NOMO-1 treated with dmso at 0.1 percent for 144 hours (cell line): ENCODE results near the gene MACROD1.
"Not testable (repeated sequence)": the region's sequence is repeated elsewhere in the genome, so short reads cannot be mapped to it uniquely, and the experiment has no call there.

Experiments used
- DNase-seq: peaks from one replicate; lab custom pipeline; 2025; ENCODE audit not compliant: unreplicated experiment; lab: John Stamatoyannopoulos, UW

Gene MACROD1

DNA sequence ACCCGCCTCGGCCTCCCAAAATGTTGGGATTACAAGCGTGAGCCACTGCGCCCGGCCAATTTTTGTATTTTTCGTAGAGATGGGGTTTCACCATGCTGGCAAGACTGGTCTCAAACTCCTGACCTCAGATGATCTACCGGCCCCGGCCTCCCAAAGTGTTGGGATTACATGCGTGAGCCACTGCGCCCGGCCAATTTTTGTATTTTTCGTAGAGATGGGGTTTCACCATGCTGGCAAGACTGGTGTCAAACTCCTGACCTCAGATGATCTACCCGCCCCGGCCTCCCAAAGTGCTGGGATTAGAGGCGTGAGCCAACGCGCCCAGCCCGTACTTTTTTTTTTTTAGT is 192.0 kb downstream of the MACROD1 start:
- DNase-seq = not testable (repeated sequence)

DNA sequence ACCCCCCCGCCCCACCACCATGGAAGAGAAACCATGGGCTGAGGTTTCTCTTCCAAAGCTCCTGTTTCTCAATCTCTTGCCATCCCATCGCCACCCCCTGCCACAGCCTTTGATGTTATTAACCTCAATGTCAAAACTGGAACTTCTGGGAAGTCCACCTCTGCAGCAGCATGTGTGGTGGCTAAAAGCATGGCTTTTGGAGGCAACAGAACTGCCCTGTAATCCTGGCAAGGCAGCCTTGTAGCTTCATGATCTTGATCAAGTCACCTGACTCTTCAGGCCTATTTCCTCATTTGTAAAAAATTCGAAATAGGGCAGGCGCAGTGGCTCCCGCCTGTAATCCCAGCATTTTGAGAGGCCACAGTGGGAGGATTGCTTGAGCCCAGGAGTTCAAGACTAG is 195.0 kb downstream of the MACROD1 start:
- DNase-seq = no peak

DNA sequence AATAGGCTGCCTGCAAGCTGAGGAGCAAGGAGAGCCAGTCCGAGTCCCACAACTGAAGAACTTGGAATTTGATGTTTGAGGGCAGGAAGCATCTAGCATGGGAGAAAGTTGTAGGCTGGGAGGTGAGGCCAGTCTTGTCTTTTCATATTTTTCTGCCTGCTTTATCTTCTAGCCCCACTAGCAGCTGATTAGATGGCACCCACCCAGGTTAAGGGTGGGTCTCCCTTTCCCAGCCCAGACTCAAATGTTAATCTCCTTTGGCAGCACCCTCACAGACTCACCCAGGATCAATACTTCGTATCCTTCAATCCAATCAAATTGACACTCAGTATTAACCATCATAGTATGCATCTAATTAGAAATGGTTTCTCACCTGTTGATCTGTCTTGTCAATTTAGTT is 196.5 kb downstream of the MACROD1 start:
- no peak for DNase-seq

DNA sequence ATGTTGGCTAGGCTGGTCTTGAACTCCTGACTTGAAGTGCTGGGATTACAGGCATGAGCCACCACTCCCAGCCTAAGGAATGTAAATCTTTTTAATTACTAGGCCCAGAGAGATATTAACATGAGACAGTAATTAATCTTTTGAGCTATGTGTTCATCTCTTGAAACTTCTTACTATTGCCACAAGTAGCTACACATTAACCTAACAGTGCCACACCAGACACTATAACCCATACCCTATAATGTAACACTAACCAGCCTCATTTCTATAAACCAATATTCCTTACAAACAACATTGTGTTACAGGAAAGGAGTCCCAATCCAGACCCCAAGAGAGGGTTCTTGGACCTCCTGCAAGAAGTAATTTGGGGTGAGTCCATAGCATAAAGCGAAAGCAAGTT is 199.5 kb downstream of the MACROD1 start:
- no peak for DNase-seq

DNA sequence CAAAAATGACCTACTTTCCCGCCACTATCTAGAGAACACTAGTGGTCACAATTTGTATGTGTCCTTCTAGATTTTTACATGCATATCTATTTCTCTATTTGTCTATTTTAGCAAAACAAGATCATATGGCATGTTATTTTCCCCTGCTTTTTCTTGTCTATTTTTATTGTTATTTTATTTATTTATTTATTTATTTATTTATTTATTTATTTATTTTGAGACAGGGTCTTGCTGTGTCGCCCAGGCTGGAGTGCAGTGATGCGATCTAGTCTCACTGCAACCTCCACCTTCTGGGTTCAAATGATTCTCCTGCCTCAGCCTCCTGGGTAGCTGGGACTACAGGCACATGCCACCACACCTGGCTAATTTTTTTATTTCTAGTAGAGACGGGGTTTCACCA is 202.0 kb downstream of the MACROD1 start:
- DNase-seq = not testable (repeated sequence)

DNA sequence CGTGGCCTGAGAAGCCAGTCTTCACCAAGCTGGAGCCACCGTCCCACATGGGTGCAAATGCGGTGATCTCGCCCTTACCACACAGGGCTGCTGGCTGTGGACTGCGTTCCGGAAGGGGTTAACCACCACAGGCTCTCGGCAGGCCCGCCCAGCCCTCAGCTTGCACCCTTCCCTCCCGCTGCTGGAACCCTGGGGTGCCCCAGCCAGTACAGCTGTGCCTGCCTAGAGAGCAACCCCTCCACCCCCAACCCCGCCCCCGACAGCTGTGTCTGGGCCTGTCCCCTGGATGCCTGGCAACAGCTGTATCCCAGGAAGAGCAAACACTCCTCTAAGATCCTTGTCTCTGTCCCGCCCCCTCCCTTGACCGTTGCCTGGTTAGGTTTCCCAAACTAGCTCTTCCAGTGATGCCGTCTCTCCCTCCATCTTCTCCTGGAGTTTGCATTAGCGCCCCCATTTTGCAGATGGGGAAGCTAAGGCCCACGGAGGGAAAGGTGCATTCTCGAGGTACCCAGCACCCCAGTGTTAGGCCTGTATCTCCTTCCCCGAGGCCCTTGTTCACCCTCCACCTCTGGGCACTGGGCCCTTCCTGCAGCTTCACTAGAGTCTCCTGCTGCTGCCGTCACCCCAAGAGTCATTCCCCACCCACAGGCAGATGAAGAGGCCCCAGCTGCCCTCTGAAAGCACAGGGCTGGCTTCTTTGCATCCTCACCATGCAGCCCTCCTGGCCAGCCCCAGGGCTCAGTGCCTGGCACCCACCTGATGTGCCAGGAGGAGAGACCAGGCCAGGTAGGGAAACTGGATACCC is 204.1 kb downstream of the MACROD1 start:
- DNase-seq = no peak

DNA sequence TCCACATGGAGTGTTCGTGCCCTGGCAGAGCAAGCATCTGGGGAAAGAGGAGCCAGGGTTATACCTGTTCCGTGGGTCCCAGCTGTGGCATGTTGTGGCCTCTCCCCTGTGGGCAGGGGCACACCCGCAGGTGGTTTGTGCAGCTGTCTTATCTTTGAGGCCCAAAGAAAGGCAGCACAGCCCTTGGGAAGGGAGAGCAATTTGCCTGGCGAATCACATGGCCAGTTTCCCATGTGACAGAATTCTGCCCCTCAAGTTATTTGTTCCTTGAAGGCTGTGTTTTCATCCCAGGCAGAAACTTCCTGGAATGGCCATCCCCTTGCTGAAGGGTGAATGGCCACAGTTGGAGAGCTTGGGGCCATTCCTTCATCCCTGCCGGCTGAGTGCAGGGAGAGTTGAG is 207.9 kb downstream of the MACROD1 start:
- no peak for DNase-seq

DNA sequence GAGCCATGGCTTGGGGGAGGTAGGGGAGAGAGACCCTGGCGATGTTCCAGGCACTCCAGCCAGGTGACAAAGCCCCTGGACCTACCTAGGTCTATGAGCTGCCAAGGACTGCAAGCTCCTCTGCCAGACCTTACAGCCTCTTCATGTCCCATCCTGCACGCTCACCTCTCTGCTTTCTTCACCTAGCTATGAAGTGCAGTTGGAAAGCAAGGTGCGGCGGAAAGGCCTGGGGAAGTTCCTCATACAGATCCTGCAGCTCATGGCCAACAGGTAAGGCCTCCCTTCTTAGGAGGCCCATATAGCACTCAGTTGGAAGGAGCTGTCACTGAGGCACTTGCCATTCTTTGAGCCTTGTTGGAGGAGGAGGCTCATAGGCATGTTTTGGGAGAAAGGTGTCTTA is 213.3 kb downstream of the MACROD1 start:
- no peak for DNase-seq

DNA sequence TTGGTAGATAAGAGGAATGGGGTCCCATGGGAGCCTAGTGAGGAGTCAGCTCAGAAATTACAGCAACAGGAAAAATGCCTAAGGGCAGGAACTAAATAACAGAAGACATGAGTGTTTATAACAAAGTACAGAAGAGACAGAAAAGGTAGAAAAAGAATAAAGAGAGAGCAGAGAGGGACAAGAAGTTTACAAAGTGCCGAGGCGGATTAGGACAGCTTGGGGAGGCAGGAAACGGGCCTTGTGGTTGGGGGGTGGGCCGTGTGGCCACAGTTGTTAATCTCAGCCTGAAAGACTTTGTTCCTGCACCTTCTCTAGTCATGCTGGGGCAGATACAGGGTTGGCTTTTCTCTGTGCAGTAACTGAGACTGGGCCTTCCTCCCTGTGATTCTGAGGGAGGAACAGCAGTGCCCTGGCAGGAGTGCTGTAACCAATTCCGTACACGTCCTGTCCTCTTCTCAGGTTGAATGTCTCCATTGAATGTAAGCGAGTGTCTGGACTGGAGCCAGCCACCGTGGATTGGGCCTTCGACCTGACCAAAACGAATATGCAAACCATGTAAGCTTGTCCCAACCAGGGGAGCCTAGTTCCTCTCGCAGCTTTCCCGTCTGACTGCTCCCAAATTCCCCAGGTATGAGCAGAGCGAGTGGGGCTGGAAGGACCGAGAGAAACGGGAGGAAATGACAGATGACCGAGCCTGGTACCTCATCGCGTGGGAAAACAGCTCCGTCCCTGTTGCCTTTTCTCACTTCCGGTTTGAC is 214.0 kb downstream of the MACROD1 start:
- DNase-seq = no peak
